ENCODE results near the gene SLC2A9. TPM values are rescaled to one million over a fixed set of nuclear protein-coding genes. Genes with fewer than 3 reads are reported as not detected.
"Not testable (repeated sequence)": the region's sequence is repeated elsewhere in the genome, so short reads cannot be mapped to it uniquely, and the experiment has no call there.

The SLC2A9 gene
- total RNA-seq, 2 donors from 2014 or later: 1.1 to 1.8 TPM

GRCh38 chr4:9835430-9835829 is 185.9 kb downstream of the SLC2A9 start:
- Mint-ChIP-seq H3K36me3 (ENCODE audit: low read depth) (no peaks in the 10 kb centered on the region), H3K4me1 (no peaks in the 10 kb centered on the region)

GRCh38 chr4:9833421-9833820 is 187.9 kb downstream of the SLC2A9 start:
- Mint-ChIP-seq H3K27me3 (peaks cover 13% of the 10 kb centered on the region), H3K27ac (no peak overlapping the region), H3K4me3 (no peak overlapping the region), H3K36me3 (ENCODE audit: low read depth) (no peaks in the 10 kb centered on the region), H3K4me1 (no peaks in the 10 kb centered on the region), H3K9me3 (no peaks in the 10 kb centered on the region)
- no peak for ATAC-seq (replicated peaks)

More at GRCh38 chr4:9835430-9835829, 185.9 kb downstream of the SLC2A9 start:
- no peak for ATAC-seq (replicated peaks)
- Mint-ChIP-seq H3K27me3 (peaks cover 13% of the 10 kb centered on the region), H3K27ac (no peak overlapping the region), H3K9me3 (no peaks in the 10 kb centered on the region), H3K4me3 (no peak overlapping the region)

DNA sequence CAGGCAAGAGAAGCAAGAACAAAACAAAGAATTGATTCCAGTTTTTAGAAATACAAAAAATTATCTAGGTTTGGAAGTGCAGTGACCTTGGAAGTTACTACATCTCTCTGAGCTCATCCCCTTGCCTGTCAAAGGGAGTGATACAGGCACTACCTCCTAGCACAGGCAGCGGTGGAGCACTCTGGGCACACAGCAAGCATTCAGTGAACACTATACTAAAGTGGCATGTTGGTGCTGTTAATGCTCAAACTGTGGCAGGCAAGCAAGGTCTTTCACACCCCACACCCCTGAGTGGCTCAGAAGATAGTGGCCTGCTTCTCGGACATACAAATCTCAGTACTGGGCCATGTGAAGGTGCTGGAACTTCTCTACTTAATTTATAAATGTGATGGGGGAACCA is 188.7 kb downstream of the SLC2A9 start:
- Mint-ChIP-seq H3K4me1 (no peaks in the 10 kb centered on the region), H3K9me3 (no peaks in the 10 kb centered on the region), H3K4me3 (no peak overlapping the region), H3K36me3 (ENCODE audit: low read depth) (no peaks in the 10 kb centered on the region), H3K27ac (no peak overlapping the region), H3K27me3 (peaks cover 13% of the 10 kb centered on the region)
- no peak for ATAC-seq (replicated peaks)

DNA sequence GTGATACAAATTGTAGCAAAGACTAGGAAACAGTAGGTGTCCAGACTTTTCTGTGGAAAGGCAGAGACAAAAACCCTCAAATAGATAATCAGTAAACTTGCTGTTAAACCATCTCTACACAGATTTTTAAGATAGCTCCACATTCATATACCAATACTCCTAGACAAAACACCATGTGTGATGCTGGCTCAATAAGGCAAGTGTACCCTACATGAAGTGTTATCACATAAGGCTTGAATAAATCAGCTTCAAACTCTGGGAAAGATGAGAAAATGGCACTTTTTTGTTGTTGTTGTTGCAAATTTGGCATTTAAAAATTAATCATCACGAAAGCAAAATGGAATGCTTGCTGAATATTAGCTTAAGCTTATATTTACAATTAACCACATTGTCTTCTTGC is 194.7 kb downstream of the SLC2A9 start:
- Mint-ChIP-seq H3K9me3 (no peaks in the 10 kb centered on the region), H3K36me3 (ENCODE audit: low read depth) (no peaks in the 10 kb centered on the region), H3K4me1 (peaks cover 10% of the 10 kb centered on the region), H3K27me3 (peaks cover 3% of the 10 kb centered on the region), H3K4me3 (no peak overlapping the region), H3K27ac (no peak overlapping the region)
- no peak for ATAC-seq (replicated peaks)

- Mint-ChIP-seq H3K4me1 (peaks cover 10% of the 10 kb centered on the region), H3K36me3 (ENCODE audit: low read depth) (no peaks in the 10 kb centered on the region), H3K9me3 (no peaks in the 10 kb centered on the region), H3K27ac (peak overlapping the region; percentile 4), H3K27me3 (peaks cover 3% of the 10 kb centered on the region), H3K4me3 (no peak overlapping the region)
- ATAC-seq (replicated peaks): peak; percentile 92
Measured at GRCh38 chr4:9825049-9825448, 196.2 kb downstream of the SLC2A9 start.

DNA sequence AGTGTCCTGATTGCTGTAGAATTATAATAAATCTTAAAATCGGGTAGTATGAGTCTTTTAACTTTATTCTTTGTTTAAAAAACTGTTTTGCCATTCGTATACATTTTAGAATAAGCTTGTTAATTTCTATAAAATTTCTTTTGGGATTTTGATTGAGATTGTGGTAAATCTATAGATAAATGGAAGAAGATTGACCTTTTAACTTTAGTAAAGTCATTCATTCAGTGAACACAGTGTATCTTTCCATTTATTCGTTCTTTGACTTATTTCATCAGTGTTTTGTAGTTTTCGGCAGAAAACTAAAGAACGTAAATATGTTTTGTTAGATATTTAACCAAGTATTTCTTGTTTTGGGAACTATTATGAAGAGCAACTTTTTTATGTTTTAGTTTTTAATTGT is 201.0 kb downstream of the SLC2A9 start:
- ATAC-seq (replicated peaks): no peak
- H3K27me3 Mint-ChIP-seq: peaks cover 10% of the 10 kb centered on the region
- no peak overlapping the region for H3K27ac Mint-ChIP-seq
- H3K9me3 Mint-ChIP-seq: no peaks in the 10 kb centered on the region
- H3K36me3 Mint-ChIP-seq (ENCODE audit: low read depth): no peaks in the 10 kb centered on the region
- peaks cover 6% of the 10 kb centered on the region for H3K4me1 Mint-ChIP-seq
- no peak overlapping the region for H3K4me3 Mint-ChIP-seq

- Mint-ChIP-seq H3K4me3 (no peak overlapping the region), H3K27ac (no peak overlapping the region), H3K36me3 (ENCODE audit: low read depth) (no peaks in the 10 kb centered on the region), H3K9me3 (no peaks in the 10 kb centered on the region), H3K27me3 (peaks cover 15% of the 10 kb centered on the region), H3K4me1 (no peaks in the 10 kb centered on the region)
- peak; percentile 52 for ATAC-seq (replicated peaks)
Measured at GRCh38 chr4:9816285-9816684, 205.0 kb downstream of the SLC2A9 start.

- Mint-ChIP-seq H3K36me3 (ENCODE audit: low read depth) (no peaks in the 10 kb centered on the region), H3K9me3 (no peaks in the 10 kb centered on the region), H3K4me1 (no peaks in the 10 kb centered on the region), H3K27me3 (peaks cover 26% of the 10 kb centered on the region), H3K4me3 (no peak overlapping the region), H3K27ac (no peak overlapping the region)
- peak; percentile 75 for ATAC-seq (replicated peaks)
Measured at GRCh38 chr4:9812501-9813340, 208.6 kb downstream of the SLC2A9 start.

GRCh38 chr4:9811806-9812205 is 209.5 kb downstream of the SLC2A9 start:
- Mint-ChIP-seq H3K36me3 (ENCODE audit: low read depth) (no peaks in the 10 kb centered on the region), H3K27me3 (peaks cover 25% of the 10 kb centered on the region), H3K4me1 (no peaks in the 10 kb centered on the region), H3K9me3 (no peaks in the 10 kb centered on the region), H3K27ac (no peak overlapping the region), H3K4me3 (no peak overlapping the region)
- ATAC-seq (replicated peaks): no peak

DNA sequence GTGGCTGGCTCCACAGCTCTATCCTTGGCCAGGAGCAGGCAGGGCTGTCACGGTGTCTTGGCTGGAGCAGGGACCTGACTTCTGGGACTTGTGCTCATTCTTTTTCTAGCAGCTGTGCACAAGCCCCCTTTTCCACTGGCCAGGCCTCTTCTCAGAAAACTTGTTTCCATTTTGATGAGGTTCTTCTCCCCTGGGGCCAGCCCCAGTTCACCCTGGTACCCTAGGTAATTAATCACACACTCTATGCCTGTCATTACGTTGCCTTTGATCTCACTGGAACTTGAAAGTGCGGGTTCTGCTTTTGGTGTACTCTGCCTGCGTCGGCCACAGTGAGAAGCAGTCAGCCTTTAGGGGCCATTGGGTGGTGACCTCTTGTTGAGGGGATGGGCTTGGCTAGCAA is 213.2 kb downstream of the SLC2A9 start:
- no peak overlapping the region for H3K4me3 Mint-ChIP-seq
- H3K9me3 Mint-ChIP-seq: no peaks in the 10 kb centered on the region
- H3K27ac Mint-ChIP-seq: no peak overlapping the region
- no peaks in the 10 kb centered on the region for H3K36me3 Mint-ChIP-seq (ENCODE audit: low read depth)
- H3K27me3 Mint-ChIP-seq: peaks cover 31% of the 10 kb centered on the region
- no peak for ATAC-seq (replicated peaks)
- H3K4me1 Mint-ChIP-seq: no peaks in the 10 kb centered on the region

GRCh38 chr4:9804918-9805317 is 216.4 kb downstream of the SLC2A9 start:
- H3K36me3 Mint-ChIP-seq (ENCODE audit: low read depth): no peaks in the 10 kb centered on the region
- no peak overlapping the region for H3K4me3 Mint-ChIP-seq
- no peaks in the 10 kb centered on the region for H3K9me3 Mint-ChIP-seq
- no peak overlapping the region for H3K27ac Mint-ChIP-seq
- peaks cover 23% of the 10 kb centered on the region for H3K27me3 Mint-ChIP-seq
- H3K4me1 Mint-ChIP-seq: no peaks in the 10 kb centered on the region
- peak; percentile 19 for ATAC-seq (replicated peaks)

DNA sequence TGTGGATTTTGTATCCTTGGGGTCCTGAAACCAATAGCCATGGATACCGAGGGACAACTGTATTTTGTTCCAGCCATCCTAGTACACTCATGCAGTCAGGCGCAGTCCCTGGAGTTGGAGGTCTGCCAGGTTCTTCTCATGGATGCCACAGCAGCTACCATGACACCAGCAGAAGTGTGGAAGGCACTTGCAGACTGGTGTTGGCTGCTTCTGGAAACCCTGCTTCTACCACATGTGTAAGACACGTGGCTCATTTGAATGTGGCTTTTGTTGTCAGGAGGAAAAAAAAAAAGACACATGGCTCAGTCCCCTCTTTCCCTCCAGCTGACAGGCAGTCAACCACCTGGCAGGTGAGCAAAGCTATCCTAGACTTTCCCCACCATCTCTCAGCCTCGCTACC is 220.4 kb downstream of the SLC2A9 start:
- no peaks in the 10 kb centered on the region for H3K36me3 Mint-ChIP-seq (ENCODE audit: low read depth)
- no peak for ATAC-seq (replicated peaks)
- H3K27ac Mint-ChIP-seq: no peak overlapping the region
- peaks cover 29% of the 10 kb centered on the region for H3K27me3 Mint-ChIP-seq
- no peaks in the 10 kb centered on the region for H3K9me3 Mint-ChIP-seq
- H3K4me1 Mint-ChIP-seq: no peaks in the 10 kb centered on the region
- H3K4me3 Mint-ChIP-seq: no peak overlapping the region

DNA sequence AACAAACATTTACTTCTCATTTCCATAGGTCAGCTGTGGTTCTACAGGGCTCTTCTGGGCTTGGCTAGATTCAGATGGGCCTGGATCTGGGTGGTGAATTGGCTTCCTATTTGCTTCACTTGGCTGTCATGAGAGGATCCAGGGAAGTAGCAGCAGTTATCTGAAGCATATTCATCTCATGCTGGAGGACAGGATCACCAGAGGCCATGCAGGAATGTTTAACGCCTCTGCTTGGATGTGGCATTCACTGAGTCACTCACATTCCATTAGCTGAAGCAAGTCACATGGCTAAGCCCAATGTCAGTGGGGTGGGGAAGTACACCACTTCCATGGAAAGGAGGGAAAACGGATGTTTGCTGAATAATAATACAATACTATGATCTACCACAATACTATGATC is 224.7 kb downstream of the SLC2A9 start:
- not testable (repeated sequence) for ATAC-seq (replicated peaks)

GRCh38 chr4:9792381-9792780 is 228.9 kb downstream of the SLC2A9 start:
- peaks cover 34% of the 10 kb centered on the region for H3K27me3 Mint-ChIP-seq
- H3K4me3 Mint-ChIP-seq: no peak overlapping the region
- no peak for ATAC-seq (replicated peaks)
- no peaks in the 10 kb centered on the region for H3K9me3 Mint-ChIP-seq
- H3K27ac Mint-ChIP-seq: no peak overlapping the region
- no peaks in the 10 kb centered on the region for H3K4me1 Mint-ChIP-seq
- no peaks in the 10 kb centered on the region for H3K36me3 Mint-ChIP-seq (ENCODE audit: low read depth)

More for the DNA sequence above, 224.7 kb downstream of the SLC2A9 start:
- H3K9me3 Mint-ChIP-seq; H3K36me3 Mint-ChIP-seq (ENCODE audit: low read depth); H3K27ac Mint-ChIP-seq; H3K4me3 Mint-ChIP-seq; H3K4me1 Mint-ChIP-seq: not testable (repeated sequence)
- peaks cover 21% of the 10 kb centered on the region for H3K27me3 Mint-ChIP-seq

GRCh38 chr4:9785891-9786290 is 235.4 kb downstream of the SLC2A9 start:
- not testable (repeated sequence) for H3K4me3 Mint-ChIP-seq; H3K27ac Mint-ChIP-seq; H3K9me3 Mint-ChIP-seq; H3K4me1 Mint-ChIP-seq; ATAC-seq (replicated peaks); H3K36me3 Mint-ChIP-seq (ENCODE audit: low read depth)
- H3K27me3 Mint-ChIP-seq: peaks cover 42% of the 10 kb centered on the region

GRCh38 chr4:9782136-9782436 is 239.2 kb downstream of the SLC2A9 start:
- ATAC-seq (replicated peaks): no peak
- Mint-ChIP-seq H3K4me1 (no peaks in the 10 kb centered on the region), H3K9me3 (no peaks in the 10 kb centered on the region), H3K36me3 (ENCODE audit: low read depth) (no peaks in the 10 kb centered on the region), H3K4me3 (no peak overlapping the region), H3K27me3 (peaks cover 48% of the 10 kb centered on the region), H3K27ac (no peak overlapping the region)

Data from activated T-helper 17 cell treated with anti-CD3 and anti-CD28 coated beads, Interleukin-2, amount 50 U/mL, for 72 hours (primary cell).